Stimulated activated CD4-positive, alpha-beta T cell treated with anti-CD3 and anti-CD28 coated beads, Interleukin-1b, Interleukin-23, amount 100 ng/mL, for 4 hours (primary cell): ENCODE data around the gene FARS2.
"Not testable (repeated sequence)": the region's sequence is repeated elsewhere in the genome, so short reads cannot be mapped to it uniquely, and the experiment has no call there.

Source experiments
- DNase-seq, 2 donors: peaks; one replicate each; pipeline ENCODE4 v3.0.0-alpha.2; 2020; ENCODE audit warnings: low read depth in 2 of 2

Gene FARS2

GRCh38 chr6:5632348-5632935 lies 371.1 kb downstream of the FARS2 start:
- DNase-seq = no peak

DNA sequence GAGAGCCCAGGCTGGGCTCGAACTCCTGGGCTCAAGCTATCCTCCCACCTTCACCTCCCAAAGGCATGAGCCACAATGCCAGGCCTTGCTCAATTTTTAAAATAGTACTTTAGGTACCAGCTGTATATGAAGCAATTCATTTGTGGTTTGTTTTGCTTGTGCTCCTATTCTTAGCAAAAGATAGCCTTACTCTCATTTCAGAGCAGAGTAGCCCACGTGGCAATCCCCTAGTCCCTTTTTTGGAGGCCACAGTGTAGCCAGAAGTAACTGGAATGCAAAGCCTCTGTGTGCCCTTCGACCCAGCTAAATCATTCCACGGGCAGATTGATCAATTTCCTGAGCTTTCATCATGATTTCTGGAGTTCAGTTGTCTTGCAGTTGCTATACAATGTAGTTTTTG lies 373.2 kb downstream of the FARS2 start:
- DNase-seq = no peak

DNA sequence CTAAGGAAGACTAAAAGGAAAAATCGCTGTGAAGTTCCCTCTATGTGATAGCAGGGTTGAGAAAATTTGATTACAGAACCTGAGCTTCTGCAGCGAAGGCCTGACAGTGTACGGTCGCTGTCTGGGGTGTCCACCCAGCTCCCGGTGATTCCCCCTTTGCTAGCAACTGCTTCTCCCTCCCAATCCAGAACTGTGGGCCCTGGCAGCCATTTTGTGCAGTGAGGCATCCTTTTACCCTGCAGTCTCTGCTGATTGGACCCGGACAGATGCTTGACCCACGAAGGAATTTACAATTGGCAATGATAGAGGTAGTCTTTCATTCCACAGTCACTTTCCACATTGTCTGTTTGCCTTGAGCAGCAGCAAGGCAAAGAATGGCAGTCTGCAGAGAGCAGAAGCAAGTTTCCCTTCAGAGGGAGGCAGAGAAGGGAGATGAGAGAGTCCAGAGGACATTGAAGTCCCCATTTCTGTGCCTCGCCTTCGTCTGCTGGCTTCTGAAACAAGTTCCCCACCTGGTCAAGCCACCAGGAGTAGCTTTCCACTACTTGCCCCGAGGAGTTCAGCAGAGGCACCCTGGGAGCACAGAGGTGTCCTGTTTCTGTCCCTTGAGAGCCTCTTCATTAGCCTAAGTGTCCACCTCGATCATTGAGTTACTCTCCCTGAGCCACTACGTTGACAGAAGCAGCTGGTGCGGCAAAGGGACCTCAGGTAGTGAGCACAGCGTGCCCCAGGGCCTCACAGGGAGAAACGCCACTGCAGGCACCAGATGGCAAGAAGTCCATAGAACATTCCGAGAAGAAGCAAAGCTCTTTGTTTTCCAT lies 375.1 kb downstream of the FARS2 start:
- no peak for DNase-seq

DNA sequence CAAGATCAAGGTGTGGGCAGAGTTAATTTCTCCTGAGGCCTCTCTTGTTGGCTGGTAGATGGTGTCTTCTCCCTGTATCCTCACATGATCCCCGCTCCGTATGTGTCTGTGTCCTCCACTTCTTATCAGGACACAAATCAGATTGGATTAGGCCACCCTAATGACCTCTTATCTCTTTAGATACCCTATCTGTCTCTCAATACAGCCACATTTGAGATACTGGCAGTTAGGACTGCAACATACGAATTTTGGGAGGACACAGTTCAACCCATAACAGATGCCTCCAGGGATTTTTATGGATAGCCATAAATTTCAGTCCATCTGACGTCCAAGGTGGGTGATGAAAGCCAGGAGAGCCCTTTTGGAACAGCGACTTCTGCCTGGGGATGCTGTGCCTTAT lies 376.4 kb downstream of the FARS2 start:
- no peak for DNase-seq

- no peak for DNase-seq
These were observed 377.4 kb downstream of the FARS2 start for GRCh38 chr6:5638666-5639065.

DNA sequence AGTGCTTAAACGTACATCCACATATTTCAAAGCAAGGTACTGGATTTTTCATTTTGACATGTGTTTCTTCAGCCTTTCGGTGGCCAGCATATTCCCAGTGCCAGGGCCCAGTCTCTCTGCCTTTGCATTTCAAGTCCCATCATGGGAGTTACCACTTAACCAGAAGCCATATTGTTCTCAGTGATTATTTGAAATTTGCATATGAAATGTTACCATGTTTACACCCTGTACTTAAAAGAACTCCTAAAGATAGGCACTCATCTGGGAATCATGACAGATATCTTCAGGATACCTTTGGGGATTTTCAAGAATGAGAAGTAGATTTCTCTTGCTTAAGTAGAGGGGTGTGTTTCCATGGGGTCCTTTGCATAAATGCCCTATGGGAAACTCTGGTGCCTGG lies 377.9 kb downstream of the FARS2 start:
- DNase-seq = no peak

- no peak for DNase-seq
These were observed 379.3 kb downstream of the FARS2 start for GRCh38 chr6:5640614-5641013.

DNA sequence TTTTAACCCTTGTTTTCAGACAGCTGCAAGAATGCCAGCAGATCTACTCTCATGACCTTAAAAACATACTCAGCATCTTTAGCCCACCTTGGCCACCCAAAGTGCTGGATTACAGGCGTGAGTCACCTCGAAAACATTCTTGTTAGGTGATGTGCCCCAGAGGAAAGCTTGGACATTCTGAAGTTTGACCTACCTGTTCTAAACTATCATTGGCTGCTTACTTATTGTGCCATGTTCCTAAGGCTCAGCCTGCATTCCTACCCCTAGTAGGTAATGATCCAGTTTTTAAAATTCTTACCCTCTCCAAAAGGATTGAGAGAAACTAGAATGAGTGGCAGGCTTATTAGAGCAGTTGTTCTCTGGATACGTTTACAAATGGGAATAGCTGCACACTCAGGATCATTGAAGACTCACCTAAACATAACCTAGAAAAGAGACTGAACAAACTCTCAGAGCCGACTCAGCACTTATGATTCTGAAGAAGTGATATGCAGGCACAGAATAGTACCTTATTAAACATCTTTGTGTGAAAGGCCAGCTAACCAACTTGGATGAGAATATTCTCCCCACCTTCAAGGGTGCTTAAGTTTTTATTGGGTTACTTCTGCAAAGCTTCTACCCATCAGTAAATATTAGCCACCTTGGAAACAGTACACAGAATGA lies 383.3 kb downstream of the FARS2 start:
- no peak for DNase-seq

GRCh38 chr6:5645328-5646290 lies 384.3 kb downstream of the FARS2 start:
- no peak for DNase-seq

GRCh38 chr6:5652406-5653137 lies 391.3 kb downstream of the FARS2 start:
- no peak for DNase-seq

- no peak for DNase-seq
These were observed 392.5 kb downstream of the FARS2 start for GRCh38 chr6:5653801-5654200.

GRCh38 chr6:5656226-5656625 lies 394.9 kb downstream of the FARS2 start:
- no peak for DNase-seq

- not testable (repeated sequence) for DNase-seq
These were observed 395.4 kb downstream of the FARS2 start for GRCh38 chr6:5656695-5657094.

DNA sequence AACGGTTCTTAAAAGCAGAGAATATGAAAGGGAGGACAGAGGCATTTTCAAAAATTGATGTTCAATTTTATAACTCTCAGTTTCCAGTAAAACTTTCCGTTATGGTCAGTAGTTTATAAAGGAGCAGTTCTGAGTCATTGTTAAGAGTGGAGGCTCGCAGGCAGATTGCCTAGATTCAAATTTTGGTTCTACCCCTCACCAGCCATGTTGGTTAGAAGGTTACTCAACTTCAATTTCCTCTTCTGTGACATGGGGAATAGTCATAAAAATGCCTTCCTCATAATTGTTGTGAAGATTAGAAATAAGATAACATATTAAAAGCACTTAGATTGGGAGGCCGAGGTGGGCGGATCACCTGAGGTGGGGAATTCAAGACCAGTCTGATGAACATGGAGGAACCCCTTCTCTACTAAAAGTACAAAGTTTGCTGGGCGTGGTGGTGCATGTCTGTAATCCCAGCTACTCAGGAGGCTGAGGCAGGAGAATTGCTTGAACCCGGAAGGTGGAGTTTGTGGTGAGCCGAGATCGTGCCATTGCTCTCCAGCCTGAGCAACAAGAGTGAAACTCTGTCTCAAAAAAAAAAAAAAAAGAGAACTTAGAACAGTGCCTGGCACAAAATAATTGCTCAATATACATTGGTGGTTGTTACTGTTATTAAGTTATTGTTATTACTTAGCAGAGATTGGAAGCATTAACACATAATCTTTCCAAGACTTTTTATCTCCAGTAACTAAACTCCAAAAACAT lies 396.5 kb downstream of the FARS2 start:
- no peak for DNase-seq

DNA sequence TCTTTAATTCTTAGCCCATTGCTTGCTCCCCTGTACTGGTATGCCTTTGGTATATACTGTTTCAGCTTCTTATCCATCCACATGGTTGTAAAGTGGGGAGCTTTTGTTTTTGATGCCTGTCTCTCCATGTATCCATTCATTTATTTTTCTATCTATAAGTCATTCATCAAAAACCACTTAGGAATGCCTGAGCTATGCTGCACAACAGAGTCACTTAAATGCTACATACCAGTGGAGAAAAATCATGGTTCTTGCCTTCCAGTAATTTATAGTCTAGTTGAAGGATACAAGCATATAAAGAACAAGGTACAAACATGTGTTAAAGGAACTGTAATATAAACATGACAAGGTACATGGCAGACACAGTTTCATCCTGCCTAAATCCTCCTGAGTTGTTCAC lies 398.2 kb downstream of the FARS2 start:
- no peak for DNase-seq

- no peak for DNase-seq
These were observed 399.5 kb downstream of the FARS2 start for GRCh38 chr6:5660772-5661171.

DNA sequence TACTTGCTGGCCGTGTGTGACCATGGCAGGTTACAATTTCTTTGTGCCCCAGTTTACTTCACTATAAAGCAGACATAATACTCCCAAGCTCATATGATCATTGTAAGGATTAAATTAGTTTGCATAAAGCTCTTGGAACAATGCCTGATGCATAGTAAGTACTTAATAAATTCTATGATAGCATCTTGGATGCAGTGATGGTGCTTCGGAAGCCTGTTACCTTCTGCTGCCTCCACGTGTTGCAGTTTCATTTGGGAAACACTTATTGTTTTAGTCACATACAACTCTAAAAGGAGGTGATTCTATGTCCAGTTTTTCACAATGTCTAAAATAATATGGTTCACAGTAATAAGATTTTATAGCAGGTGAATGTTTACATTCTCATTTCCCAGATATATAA lies 401.5 kb downstream of the FARS2 start:
- DNase-seq = no peak

- DNase-seq = no peak
These were observed 401.9 kb downstream of the FARS2 start for GRCh38 chr6:5663259-5663658.

GRCh38 chr6:5663739-5664138 lies 402.4 kb downstream of the FARS2 start:
- DNase-seq = no peak

DNA sequence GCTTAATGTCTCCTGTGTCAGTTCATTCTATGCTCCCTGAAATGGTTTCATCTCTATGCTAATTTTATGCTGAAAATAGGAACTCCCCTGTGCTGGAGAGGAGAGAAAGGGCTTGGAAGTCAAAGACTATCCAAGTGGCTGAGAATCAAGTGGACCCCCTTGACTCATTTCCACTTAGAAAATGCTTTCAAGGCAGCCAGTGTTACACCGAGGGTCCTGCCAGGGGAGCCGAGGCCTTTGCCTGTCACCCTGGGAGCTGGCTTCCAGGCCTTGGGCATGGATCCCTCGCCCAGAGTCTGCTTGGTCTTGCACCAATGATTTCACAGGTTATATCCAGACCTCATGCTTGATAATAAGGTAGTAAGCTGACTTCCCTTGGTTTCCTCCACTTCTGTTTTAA lies 402.8 kb downstream of the FARS2 start:
- DNase-seq = no peak
